NOMO-1 treated with dmso at 0.1 percent for 144 hours (cell line): ENCODE measurements around the gene TRIOBP.
"Not testable (repeated sequence)": the region's sequence is repeated elsewhere in the genome, so short reads cannot be mapped to it uniquely, and the experiment has no call there.

Experiments
- DNase-seq: peaks from one replicate; lab custom pipeline; 2025; ENCODE audit not compliant: unreplicated experiment; lab: John Stamatoyannopoulos, UW

TRIOBP gene, protein sequence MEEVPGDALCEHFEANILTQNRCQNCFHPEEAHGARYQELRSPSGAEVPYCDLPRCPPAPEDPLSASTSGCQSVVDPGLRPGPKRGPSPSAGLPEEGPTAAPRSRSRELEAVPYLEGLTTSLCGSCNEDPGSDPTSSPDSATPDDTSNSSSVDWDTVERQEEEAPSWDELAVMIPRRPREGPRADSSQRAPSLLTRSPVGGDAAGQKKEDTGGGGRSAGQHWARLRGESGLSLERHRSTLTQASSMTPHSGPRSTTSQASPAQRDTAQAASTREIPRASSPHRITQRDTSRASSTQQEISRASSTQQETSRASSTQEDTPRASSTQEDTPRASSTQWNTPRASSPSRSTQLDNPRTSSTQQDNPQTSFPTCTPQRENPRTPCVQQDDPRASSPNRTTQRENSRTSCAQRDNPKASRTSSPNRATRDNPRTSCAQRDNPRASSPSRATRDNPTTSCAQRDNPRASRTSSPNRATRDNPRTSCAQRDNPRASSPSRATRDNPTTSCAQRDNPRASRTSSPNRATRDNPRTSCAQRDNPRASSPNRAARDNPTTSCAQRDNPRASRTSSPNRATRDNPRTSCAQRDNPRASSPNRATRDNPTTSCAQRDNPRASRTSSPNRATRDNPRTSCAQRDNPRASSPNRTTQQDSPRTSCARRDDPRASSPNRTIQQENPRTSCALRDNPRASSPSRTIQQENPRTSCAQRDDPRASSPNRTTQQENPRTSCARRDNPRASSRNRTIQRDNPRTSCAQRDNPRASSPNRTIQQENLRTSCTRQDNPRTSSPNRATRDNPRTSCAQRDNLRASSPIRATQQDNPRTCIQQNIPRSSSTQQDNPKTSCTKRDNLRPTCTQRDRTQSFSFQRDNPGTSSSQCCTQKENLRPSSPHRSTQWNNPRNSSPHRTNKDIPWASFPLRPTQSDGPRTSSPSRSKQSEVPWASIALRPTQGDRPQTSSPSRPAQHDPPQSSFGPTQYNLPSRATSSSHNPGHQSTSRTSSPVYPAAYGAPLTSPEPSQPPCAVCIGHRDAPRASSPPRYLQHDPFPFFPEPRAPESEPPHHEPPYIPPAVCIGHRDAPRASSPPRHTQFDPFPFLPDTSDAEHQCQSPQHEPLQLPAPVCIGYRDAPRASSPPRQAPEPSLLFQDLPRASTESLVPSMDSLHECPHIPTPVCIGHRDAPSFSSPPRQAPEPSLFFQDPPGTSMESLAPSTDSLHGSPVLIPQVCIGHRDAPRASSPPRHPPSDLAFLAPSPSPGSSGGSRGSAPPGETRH (N-terminal part only)

DNA sequence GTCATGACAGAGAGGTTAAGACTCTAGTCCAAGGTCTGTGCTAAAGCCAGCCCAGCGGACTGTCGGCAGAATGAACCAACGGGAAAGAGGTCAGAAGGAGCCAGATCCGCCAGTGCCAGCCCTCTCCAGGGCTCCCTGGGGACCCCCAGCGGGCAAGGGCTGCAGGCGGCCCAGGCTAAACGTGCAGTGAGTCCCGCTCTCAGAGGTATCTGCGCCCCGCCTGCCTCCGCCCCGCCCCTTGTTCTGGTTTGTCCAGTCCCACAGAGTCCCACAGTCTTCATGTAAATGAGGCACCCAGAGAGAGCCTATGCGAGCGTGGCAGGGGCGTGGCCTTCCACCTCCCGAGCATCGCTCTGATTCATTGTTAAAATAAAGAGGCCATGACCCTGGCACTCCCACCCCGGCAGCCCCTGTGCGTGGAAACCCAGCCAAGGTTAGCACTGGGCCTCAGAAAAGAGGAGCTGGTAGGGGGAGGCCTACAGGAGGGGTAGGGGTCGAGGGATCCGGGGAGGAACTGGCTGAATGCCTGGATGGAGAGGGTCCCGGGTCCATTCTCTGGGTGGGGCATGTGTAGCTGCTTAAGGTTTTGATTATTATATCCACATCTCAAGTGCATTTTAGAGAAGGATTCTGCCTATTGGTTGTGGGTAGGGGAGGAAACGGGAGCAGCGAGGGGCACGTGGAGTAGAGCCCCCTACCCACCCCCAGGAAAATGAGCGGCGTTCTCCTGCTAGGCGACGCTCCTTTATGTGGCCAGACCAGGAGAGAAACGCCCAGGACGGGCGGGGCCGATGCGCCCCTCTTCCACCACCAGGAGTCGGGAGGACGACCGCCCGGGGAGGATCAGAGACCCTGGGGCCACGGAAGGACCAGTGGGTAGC is at the start of gene TRIOBP:
Gene TRIOBP (plus strand): TSS at position 392 of the 881 bp plus-strand sequence. CDS start 4,318 bp downstream, outside the sequence.
- DNase-seq: no peak

DNA sequence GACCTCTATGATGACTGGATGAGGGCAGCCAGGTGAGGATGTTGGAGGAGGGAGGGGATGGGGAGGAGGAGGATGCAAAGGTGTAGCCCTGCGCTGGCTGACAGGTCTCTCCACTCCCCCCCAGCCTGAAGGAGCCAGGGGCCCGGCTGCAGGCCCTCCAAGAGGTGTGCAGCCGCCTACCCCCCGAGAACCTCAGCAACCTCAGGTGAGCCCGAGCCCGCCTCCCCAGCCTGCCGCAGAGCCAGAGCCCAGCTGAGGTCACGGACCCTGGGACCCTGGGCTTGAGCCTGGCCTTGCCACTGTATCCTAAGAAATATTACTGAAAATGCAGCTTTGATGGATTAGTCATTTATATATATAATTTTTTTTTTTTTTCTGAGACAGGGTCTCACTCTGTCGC is 49.5 kb upstream of the TRIOBP start:
- no peak for DNase-seq

DNA sequence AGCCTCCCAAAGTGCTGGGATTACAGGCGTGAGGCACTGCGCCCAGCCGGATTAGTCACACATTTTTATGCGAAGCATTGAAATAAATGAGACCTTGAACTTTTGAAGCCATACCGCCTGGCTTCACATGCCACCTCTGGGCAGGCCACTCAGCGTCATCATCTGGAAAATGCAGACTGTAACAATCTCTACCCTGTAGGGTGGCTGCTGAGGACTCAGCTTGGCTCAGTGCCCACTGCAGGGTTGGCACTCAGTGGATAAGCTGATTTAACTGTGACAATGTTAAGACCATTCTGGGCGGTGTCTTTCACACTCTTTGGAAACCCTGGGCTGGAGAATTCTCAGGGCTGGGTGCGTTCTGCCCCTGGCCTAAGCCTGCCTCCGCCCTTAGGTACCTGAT is 48.9 kb upstream of the TRIOBP start:
- no peak for DNase-seq

DNA sequence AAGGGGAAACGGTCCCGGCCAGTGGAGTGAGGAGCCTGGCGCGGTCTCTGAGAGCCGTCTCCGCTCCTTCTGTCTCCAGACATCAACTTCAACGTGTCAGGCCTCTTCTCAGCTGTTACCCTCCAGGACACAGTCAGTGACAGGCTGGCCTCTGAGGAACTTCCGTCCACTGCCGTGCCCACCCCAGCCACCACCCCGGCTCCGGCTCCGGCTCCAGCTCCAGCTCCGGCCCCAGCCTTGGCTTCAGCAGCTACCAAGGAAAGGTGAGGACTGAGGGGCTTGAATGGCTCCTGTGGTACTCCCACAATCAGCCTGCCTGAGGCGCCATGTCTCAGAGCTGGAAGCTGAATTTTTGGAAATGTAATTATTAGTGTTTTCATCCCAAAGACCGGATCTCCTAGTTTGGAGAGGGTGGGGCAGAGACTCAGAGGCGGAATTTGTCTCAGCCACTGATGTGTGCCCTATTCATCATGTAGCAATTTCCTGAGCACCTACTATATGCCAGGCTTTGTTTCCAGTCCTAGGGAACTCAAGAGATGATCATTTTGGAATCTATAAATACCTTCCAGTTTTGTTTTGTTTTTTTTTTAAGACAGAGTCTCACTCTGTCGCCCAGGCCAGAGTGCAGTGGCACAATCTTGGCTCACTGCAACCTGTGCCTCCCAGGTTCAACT is 46.2 kb upstream of the TRIOBP start:
- no peak for DNase-seq

DNA sequence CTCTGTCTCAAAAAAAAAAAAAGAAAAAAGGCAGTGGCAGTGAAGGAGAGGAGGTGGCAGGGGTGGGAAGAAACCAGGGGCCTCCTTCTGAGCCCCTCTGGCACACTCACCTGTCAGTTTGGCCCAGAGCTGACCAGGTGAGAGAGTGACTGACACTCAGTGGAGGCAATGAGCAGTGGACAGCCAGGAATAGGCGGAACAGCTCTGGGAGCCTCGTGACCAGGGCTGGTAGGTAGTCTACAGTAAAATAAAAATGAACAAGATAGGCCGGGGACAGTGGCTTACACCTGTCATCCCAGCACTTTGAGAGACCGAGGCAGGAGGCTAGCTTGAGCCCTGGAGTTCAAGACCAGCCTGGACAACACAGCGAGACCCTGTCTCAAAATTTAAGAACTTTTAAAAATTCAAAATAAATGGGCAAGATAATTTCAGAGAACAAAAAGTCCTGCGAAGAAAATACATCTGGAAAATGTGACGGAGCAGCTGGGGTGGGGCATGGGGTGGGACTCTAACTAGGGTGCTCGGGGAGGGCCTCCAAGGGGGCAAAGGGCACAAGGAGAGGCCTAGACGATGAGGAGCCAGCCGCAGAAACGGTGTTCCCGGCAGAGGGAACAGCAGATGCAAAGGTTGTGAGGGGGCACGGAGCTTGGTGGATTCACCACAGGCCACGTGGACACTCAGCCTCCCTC is 42.1 kb upstream of the TRIOBP start:
- no peak for DNase-seq

DNA sequence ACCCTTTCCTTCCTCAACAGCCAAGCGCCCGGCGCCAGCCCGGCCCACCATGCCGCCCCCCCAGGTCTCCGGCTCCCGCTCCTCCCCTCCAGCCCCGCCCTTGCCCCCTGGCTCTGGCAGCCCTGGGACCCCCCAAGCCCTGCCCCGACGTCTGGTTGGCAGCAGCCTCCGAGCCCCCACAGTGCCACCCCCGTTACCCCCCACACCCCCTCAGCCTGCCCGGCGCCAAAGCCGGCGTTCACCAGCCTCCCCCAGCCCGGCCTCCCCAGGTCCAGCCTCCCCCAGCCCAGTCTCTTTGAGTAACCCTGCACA is 41.6 kb upstream of the TRIOBP start:
- DNase-seq: no peak

DNA sequence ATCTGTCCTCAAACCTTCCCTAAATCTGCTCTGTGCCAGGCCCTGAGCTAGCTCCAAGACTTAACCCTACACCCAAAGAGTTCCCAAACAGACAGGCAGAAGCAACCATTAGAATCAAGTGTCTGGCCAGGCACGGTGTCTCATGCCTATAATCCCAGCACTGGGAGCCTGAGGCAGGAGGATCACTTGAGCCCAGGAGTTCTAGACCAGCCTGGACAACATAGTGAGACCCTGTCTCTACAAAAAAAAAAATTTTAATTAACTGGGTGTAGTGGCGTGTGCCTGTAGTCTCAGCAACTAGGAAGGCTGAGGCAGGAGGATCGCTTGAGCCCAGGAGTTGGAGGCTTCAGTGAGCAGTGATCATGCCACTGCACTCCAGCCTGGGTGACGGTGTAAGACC is 40.3 kb upstream of the TRIOBP start:
- not testable (repeated sequence) for DNase-seq

DNA sequence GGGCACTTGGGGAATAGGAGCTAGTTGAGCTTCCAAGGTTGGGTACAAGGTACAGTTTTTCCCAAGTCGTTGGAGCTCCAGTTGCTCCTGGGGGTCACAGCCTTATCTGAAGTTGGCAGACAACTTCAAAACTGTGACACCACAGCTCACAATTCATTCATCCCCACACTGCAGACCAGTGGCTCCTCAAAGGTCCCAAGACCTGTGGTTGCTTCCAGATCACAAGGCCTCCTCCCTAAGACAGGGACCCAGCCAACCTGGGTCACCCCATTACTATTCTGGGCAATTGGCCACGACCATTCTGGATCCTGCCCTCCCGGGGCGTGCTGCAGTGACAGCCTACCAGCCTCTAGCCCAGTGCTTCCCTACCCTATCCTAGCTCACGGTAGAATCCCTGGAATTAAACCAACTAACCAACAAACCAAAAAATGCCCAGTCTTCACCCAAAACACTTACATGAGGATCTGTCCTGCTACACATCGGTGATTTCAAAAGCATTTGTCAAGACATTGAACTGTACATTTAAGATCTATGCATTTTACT is 39.2 kb upstream of the TRIOBP start:
- DNase-seq: no peak

DNA sequence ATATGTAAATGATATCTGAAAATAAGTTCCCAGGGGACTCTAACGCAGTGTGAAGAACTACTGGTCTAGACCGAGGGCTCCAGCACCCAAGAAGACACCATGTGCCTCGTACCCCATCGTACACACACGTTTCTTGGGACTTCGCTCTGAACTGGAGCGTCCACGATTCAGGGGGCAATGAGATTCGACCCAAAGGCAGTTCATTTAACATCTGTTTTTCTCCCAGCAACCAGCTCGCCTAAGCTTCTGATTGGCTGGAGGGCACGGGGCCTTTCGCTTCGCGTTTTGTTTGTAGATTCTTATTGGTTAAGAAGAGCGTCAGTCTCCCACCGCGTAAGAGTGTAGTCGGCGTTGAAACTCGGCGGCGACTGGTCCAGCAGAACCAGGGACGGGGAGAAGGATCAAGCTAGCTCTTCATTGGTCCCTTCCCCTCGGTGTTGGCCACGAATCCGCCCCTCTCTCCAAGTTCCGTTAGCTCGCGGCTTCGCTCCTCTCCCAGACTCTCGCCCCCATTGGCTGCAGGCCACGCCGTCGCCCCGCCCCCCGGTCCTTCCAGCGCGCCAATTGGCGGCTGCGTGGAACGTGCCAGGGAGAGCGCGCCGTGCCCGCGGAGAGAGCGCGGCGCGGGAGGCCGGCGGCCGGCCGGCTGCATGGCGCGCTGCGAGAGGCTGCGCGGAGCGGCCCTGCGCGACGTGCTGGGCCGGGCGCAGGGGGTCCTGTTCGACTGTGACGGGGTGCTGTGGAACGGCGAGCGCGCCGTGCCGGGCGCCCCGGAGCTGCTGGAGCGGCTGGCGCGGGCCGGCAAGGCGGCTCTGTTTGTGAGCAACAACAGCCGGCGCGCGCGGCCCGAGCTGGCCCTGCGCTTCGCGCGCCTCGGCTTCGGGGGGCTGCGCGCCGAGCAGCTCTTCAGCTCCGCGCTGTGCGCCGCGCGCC is 38.4 kb upstream of the TRIOBP start, which contains the start of gene PDXP:
Gene PDXP (plus strand): TSS at position 591 of the 933 bp plus-strand sequence. CDS start 60 bp downstream, at position 651.
- peak; percentile 96 for DNase-seq

DNA sequence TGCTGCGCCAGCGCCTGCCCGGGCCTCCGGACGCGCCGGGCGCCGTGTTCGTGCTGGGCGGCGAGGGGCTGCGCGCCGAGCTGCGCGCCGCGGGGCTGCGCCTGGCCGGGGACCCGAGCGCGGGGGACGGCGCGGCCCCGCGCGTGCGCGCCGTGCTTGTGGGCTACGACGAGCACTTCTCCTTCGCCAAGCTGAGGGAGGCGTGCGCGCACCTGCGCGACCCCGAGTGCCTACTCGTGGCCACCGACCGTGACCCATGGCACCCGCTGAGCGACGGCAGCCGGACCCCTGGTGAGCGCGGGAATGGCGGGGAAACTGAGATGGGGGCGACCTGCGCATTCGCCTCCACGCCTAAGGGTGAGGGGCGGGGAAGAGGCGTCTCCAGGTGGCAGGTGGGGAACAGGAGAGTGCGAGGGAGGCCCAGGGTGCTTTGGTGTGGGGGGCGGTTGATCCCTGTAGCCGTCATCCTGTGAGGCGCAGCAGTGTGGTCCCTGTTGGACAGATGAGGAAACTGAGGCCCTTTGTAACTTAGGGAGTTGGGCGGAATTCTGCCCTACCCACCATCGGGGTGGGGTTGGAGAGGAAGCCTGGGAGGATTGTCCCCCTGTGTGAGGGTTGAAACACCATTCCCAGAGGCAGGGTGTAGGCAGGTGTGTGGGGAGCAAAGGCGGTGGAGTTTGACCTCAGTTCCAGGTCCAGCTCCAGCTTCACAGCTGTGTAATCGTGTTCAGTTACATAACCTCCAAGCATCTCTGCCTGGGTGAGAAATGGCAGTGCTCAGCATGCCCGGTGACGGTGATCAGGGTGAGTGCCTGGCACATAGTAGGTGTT is 37.6 kb upstream of the TRIOBP start:
- DNase-seq: no peak

DNA sequence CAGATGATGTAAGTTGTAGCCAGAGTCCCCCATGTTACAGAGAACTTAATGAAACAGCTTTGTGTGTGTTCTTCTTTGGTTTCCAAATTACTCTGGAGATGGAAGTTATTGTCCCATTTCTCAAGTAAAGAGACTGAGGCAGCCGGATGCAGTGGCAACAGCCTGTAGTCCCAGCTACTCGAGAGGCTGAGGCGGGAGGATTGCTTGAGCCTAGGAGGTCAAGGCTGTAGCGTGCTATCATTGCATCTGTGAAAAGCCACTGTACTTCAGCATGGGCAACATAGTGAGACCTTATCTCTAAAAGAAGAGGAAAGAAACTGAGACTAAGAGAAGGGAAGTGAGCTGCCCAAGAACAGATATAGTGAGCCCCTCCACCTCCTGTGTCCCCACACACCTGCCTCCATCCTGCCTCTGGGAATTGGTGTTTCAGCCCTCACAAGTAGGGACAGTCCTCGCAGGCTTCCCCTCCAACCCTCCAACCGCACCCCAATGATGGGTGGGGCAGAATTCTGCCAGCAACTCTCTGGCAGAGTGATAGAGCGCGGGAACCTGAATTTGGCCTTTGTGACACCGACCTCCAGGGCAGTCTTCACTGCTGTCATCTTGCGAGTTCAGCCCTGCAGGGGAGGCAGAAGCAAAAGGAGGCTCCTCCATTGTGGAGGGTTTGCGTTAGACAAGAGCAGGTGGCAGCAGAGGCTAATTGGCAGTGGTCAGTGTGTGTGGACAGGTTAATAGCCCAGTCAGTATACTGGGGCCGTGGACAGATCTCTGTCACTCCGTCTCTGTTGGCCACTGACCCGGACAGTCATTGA is 36.7 kb upstream of the TRIOBP start:
- DNase-seq: no peak

DNA sequence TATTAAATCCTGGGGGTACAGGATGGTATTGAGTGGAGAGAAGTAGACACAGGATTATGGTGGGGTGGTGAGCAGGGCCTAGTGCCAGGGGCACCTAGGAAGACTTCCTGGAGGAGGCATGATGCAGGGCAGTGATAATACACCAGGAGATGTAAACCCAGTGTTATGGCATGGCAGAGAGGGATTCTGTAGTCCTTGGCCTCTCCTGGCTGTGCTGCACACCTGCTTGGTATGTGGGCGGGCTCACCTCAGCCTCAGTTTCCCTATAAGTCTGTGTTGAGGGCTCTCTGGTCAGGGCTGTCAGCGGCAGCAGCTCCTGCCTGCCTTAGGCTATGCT is 36.2 kb upstream of the TRIOBP start:
- no peak for DNase-seq

DNA sequence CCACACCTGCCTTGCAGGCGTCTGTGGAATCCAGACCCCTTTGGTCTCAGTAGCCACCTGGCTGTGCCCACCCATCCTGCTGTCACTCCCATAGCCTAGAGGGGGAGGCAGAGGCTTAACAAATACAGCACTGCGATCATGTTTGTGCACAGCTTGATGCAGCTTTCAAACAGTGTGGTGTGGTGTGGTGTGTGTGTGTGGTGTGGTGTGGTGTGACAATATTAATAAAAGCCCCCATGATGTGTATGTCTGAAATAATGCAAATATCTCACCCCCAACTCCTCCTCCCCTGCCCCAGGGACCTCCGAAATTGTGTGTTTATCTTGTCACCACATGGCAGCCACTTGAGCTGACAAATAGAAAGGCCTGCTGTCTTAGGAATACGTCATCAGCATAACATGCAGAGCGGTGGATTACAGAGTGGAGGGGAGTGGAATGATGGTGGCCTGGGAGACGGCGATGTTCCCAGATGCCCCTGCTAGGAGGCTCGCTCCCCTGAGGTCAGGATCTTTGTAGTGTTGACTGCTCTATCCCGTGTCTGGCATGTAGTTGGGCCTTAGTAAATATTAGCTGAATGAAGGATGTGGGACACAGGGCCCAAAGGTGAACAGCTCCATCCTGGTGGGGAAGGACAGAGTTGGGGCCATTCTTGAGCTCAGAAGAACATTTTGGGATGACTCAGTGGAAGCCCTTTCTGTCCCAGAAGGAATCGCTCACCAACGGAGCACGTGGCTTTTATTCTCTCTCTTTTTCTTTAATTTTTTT is 35.5 kb upstream of the TRIOBP start:
- no peak for DNase-seq

DNA sequence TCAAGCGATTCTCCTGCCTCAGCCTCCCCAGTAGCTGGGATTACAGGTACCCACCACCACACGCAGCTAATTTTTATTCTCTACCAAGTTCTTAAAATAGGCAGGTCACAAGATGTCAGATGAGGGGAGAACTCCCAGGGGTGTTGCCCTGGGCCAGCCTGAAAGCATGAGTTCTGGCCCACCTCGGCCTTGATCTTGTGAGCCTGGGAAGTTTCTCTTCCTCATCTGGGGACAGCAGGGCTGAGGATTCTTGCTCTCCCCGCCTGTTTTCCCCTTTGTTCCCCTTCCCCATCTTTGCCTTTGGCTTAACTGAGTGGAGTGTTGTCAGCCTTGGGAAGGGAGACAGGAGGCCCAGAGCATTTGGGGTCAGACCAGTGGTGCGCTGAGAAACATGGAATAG is 34.8 kb upstream of the TRIOBP start:
- no peak for DNase-seq

DNA sequence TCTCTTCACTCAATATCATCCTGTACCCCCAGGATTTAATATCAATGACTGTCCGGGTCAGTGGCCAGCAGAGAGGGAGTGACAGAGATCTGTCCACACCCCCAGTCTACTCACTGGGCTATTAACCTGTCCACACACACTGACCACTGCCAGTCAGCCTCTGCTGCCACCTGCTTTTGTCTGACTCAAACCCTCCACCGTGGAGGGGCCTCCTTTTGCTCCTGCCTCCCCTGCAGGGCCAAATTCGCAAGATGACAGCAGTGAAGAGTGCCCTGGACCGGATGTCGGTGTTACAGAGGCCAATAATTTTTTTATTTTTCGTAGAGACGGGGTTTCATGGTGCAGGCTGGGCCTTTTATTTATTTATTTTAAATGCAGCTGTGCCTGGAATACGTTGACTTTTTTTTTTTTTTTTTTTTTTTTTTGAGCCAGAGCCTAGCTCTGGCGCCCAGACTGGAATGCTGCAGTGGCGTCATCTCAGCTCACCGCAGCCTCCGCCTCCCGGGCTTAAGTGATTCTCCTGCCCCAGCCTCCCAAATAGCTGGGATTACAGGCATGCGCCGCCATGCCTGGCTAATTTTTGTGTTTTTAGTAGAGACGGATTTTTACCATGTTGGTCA is 33.2 kb upstream of the TRIOBP start:
- no peak for DNase-seq
